ENCODE measurements around the gene SLC8A1. TPM values are rescaled to one million over a fixed set of nuclear protein-coding genes. Genes with fewer than 3 reads are reported as not detected.

The SLC8A1 gene
- polyA plus RNA-seq, 3 donors, result 16.9 to 18.2 (median 18.0) TPM

- Histone ChIP-seq H2AFZ (ENCODE audit: insufficient read depth, low read depth, low read length, poor library complexity, severe bottlenecking) (no peak overlapping the region), H3K79me2 (ENCODE audit: insufficient read depth, low read length) (peaks cover 14% of the 10 kb centered on the region), H3K27me3 (ENCODE audit: control insufficient read depth in 2 of 2, insufficient read depth in 2 of 2, low read length in 2 of 2) (no peaks in the 10 kb centered on the region), H3K4me3 (replicated peaks in 1 of 3; ENCODE audit: low read depth in 2 of 3, low read length in 3 of 3) (no peak overlapping the region), H3K4me1 (ENCODE audit: control insufficient read depth in 1 of 2, insufficient read depth in 2 of 2, low read length in 2 of 2) (peaks cover 0 to 5% of the 10 kb centered on the region in 2 donors), H3K9me3 (replicated peaks in 1 of 2; ENCODE audit: control insufficient read depth in 1 of 2, insufficient read depth in 1 of 2, low read length in 2 of 2) (no peaks in the 10 kb centered on the region), H3K36me3 (replicated peaks in 1 of 2; ENCODE audit: control insufficient read depth in 1 of 2, insufficient read depth in 2 of 2, low read length in 2 of 2) (no peaks in the 10 kb centered on the region), H3K27ac (ENCODE audit: low read depth in 1 of 2, low read length in 2 of 2) (no peak overlapping the region), H3K4me2 (replicated peaks; ENCODE audit: extremely low read depth, low read length, poor library complexity, severe bottlenecking) (no peak overlapping the region), H3K9ac (ENCODE audit: insufficient read depth, low read length, poor library complexity, severe bottlenecking) (no peak overlapping the region), H4K20me1 (ENCODE audit: insufficient read depth, low read length) (peaks cover 94% of the 10 kb centered on the region)
- no peak for TF ChIP-seq CTCF (IDR thresholded peaks at IDR 0.05)
- Mint-ChIP-seq H3K9me3 (no peaks in the 10 kb centered on the region), H3K36me3 (peaks cover 4 to 10% of the 10 kb centered on the region in 2 donors), H3K27ac (no peak overlapping the region), H3K4me1 (peaks cover 19% of the 10 kb centered on the region), H3K27me3 (ENCODE audit: low read depth in 3 of 3) (peaks cover 0 to 3% (median 0%) of the 10 kb centered on the region in 3 donors), H3K4me3 (no peak overlapping the region)
- peak; percentile 20 to 41 (median 36) for DNase-seq
- intact Hi-C loops (cut with micrococcal nuclease), result no loop called here
- WGBS (ENCODE audit: insufficient coverage), result no CpG with 5 or more reads among the region's 7 CpGs
Measured at GRCh38 chr2:40332191-40332826, 119.6 kb downstream of the SLC8A1 start.

- peaks cover 19% of the 10 kb centered on the region for H3K4me1 Mint-ChIP-seq
- no CpG with 5 or more reads among the region's 3 CpGs for WGBS (ENCODE audit: insufficient coverage)
- Histone ChIP-seq H3K9me3 (replicated peaks in 1 of 2; ENCODE audit: control insufficient read depth in 1 of 2, insufficient read depth in 1 of 2, low read length in 2 of 2) (no peaks in the 10 kb centered on the region), H3K4me3 (replicated peaks in 1 of 3; ENCODE audit: low read depth in 2 of 3, low read length in 3 of 3) (no peak overlapping the region), H3K9ac (ENCODE audit: insufficient read depth, low read length, poor library complexity, severe bottlenecking) (no peak overlapping the region), H3K4me2 (replicated peaks; ENCODE audit: extremely low read depth, low read length, poor library complexity, severe bottlenecking) (no peak overlapping the region), H3K27ac (ENCODE audit: low read depth in 1 of 2, low read length in 2 of 2) (no peak overlapping the region), H2AFZ (ENCODE audit: insufficient read depth, low read depth, low read length, poor library complexity, severe bottlenecking) (no peak overlapping the region), H3K4me1 (ENCODE audit: control insufficient read depth in 1 of 2, insufficient read depth in 2 of 2, low read length in 2 of 2) (peaks cover 0 to 5% of the 10 kb centered on the region in 2 donors), H3K79me2 (ENCODE audit: insufficient read depth, low read length) (peaks cover 21% of the 10 kb centered on the region), H4K20me1 (ENCODE audit: insufficient read depth, low read length) (peaks cover 93% of the 10 kb centered on the region), H3K27me3 (ENCODE audit: control insufficient read depth in 2 of 2, insufficient read depth in 2 of 2, low read length in 2 of 2) (no peaks in the 10 kb centered on the region), H3K36me3 (replicated peaks in 1 of 2; ENCODE audit: control insufficient read depth in 1 of 2, insufficient read depth in 2 of 2, low read length in 2 of 2) (no peaks in the 10 kb centered on the region)
- H3K27me3 Mint-ChIP-seq (ENCODE audit: low read depth in 3 of 3), result peaks cover 0 to 3% (median 0%) of the 10 kb centered on the region in 3 donors
- no peak for DNase-seq
- TF ChIP-seq CTCF (IDR thresholded peaks at IDR 0.05), result no peak
- H3K9me3 Mint-ChIP-seq, result no peaks in the 10 kb centered on the region
- no peak overlapping the region for H3K4me3 Mint-ChIP-seq
- H3K36me3 Mint-ChIP-seq, result peaks cover 7 to 9% of the 10 kb centered on the region in 2 donors
- H3K27ac Mint-ChIP-seq, result no peak overlapping the region
- intact Hi-C loops (cut with micrococcal nuclease), result no loop called here
Measured at GRCh38 chr2:40330096-40330495, 121.8 kb downstream of the SLC8A1 start.

Data from CD14-positive monocyte (primary cell).